Measurements from ENCODE around the gene RAB24.
"Not testable (repeated sequence)": the region's sequence is repeated elsewhere in the genome, so short reads cannot be mapped to it uniquely, and the experiment has no call there.

RAB24 gene

GRCh38 chr5:177269976-177270375 lies 33.5 kb downstream of the RAB24 start:
- peaks cover 0 to 19% (median 8%) of the 10 kb centered on the region in 5 donors for H3K4me1 ChIP-seq (ENCODE audit: control insufficient read depth in 5 of 5, insufficient read depth in 5 of 5, low read length in 5 of 5)
- no peak overlapping the region for H3K9ac ChIP-seq (ENCODE audit: low read length in 5 of 5)
- H3K36me3 ChIP-seq (ENCODE audit: control insufficient read depth in 5 of 5, insufficient read depth in 5 of 5, low read length in 5 of 5), result peaks cover 35 to 83% (median 59%) of the 10 kb centered on the region in 5 donors
- no peak overlapping the region for H3K27ac ChIP-seq (ENCODE audit: low read depth, low read length)
- H3K4me3 ChIP-seq (ENCODE audit: low read depth in 1 of 5, low read length in 5 of 5), result no peak overlapping the region
- no peaks in the 10 kb centered on the region for H3K9me3 ChIP-seq (ENCODE audit: control insufficient read depth in 5 of 5, low read length in 5 of 5)
- H3K27me3 ChIP-seq (ENCODE audit: control insufficient read depth in 5 of 5, insufficient read depth in 4 of 5, low read length in 5 of 5), result no peaks in the 10 kb centered on the region

- no peaks in the 10 kb centered on the region for H3K27me3 ChIP-seq (ENCODE audit: control insufficient read depth in 5 of 5, insufficient read depth in 4 of 5, low read length in 5 of 5)
- peaks cover 0 to 19% (median 8%) of the 10 kb centered on the region in 5 donors for H3K4me1 ChIP-seq (ENCODE audit: control insufficient read depth in 5 of 5, insufficient read depth in 5 of 5, low read length in 5 of 5)
- H3K36me3 ChIP-seq (ENCODE audit: control insufficient read depth in 5 of 5, insufficient read depth in 5 of 5, low read length in 5 of 5), result peaks cover 39 to 82% (median 53%) of the 10 kb centered on the region in 5 donors
- no peak overlapping the region for H3K9ac ChIP-seq (ENCODE audit: low read length in 5 of 5)
- no peak overlapping the region for H3K27ac ChIP-seq (ENCODE audit: low read depth, low read length)
- H3K9me3 ChIP-seq (ENCODE audit: control insufficient read depth in 5 of 5, low read length in 5 of 5), result no peaks in the 10 kb centered on the region
- H3K4me3 ChIP-seq (ENCODE audit: low read depth in 1 of 5, low read length in 5 of 5), result no peak overlapping the region
These were observed 34.2 kb downstream of the RAB24 start for GRCh38 chr5:177269232-177269895.

- H3K4me1 ChIP-seq (ENCODE audit: control insufficient read depth in 5 of 5, insufficient read depth in 5 of 5, low read length in 5 of 5), result peaks cover 0 to 19% (median 8%) of the 10 kb centered on the region in 5 donors
- no peaks in the 10 kb centered on the region for H3K27me3 ChIP-seq (ENCODE audit: control insufficient read depth in 5 of 5, insufficient read depth in 4 of 5, low read length in 5 of 5)
- H3K27ac ChIP-seq (ENCODE audit: low read depth, low read length), result no peak overlapping the region
- H3K4me3 ChIP-seq (ENCODE audit: low read depth in 1 of 5, low read length in 5 of 5), result no peak overlapping the region
- H3K9ac ChIP-seq (ENCODE audit: low read length in 5 of 5), result no peak overlapping the region
- H3K36me3 ChIP-seq (ENCODE audit: control insufficient read depth in 5 of 5, insufficient read depth in 5 of 5, low read length in 5 of 5), result peaks cover 43 to 80% (median 51%) of the 10 kb centered on the region in 5 donors
- H3K9me3 ChIP-seq (ENCODE audit: control insufficient read depth in 5 of 5, low read length in 5 of 5), result no peaks in the 10 kb centered on the region
These were observed 38.1 kb downstream of the RAB24 start for GRCh38 chr5:177265395-177265794.

- H3K9me3 ChIP-seq (ENCODE audit: control insufficient read depth in 5 of 5, low read length in 5 of 5), result no peaks in the 10 kb centered on the region
- H3K4me1 ChIP-seq (ENCODE audit: control insufficient read depth in 5 of 5, insufficient read depth in 5 of 5, low read length in 5 of 5), result peaks cover 0 to 15% (median 8%) of the 10 kb centered on the region in 5 donors
- no peak overlapping the region for H3K4me3 ChIP-seq (ENCODE audit: low read depth in 1 of 5, low read length in 5 of 5)
- H3K9ac ChIP-seq (ENCODE audit: low read length in 5 of 5), result no peak overlapping the region
- H3K36me3 ChIP-seq (ENCODE audit: control insufficient read depth in 5 of 5, insufficient read depth in 5 of 5, low read length in 5 of 5), result peaks cover 40 to 80% (median 48%) of the 10 kb centered on the region in 5 donors
- H3K27ac ChIP-seq (ENCODE audit: low read depth, low read length), result no peak overlapping the region
- no peaks in the 10 kb centered on the region for H3K27me3 ChIP-seq (ENCODE audit: control insufficient read depth in 5 of 5, insufficient read depth in 4 of 5, low read length in 5 of 5)
These were observed 39.3 kb downstream of the RAB24 start for GRCh38 chr5:177264178-177264577.

- no peaks in the 10 kb centered on the region for H3K9me3 ChIP-seq (ENCODE audit: control insufficient read depth in 5 of 5, low read length in 5 of 5)
- H3K27me3 ChIP-seq (ENCODE audit: control insufficient read depth in 5 of 5, insufficient read depth in 4 of 5, low read length in 5 of 5), result no peaks in the 10 kb centered on the region
- H3K4me3 ChIP-seq (ENCODE audit: low read depth in 1 of 5, low read length in 5 of 5), result no peak overlapping the region
- H3K4me1 ChIP-seq (ENCODE audit: control insufficient read depth in 5 of 5, insufficient read depth in 5 of 5, low read length in 5 of 5), result no peaks in the 10 kb centered on the region
- H3K27ac ChIP-seq (ENCODE audit: low read depth, low read length), result no peak overlapping the region
- no peak overlapping the region for H3K9ac ChIP-seq (ENCODE audit: low read length in 5 of 5)
- H3K36me3 ChIP-seq (ENCODE audit: control insufficient read depth in 5 of 5, insufficient read depth in 5 of 5, low read length in 5 of 5), result peaks cover 35 to 74% (median 53%) of the 10 kb centered on the region in 5 donors
These were observed 42.0 kb downstream of the RAB24 start for GRCh38 chr5:177261510-177261909.

GRCh38 chr5:177260961-177261360 lies 42.6 kb downstream of the RAB24 start:
- H3K27me3 ChIP-seq (ENCODE audit: control insufficient read depth in 5 of 5, insufficient read depth in 4 of 5, low read length in 5 of 5), result no peaks in the 10 kb centered on the region
- no peak overlapping the region for H3K9ac ChIP-seq (ENCODE audit: low read length in 5 of 5)
- H3K36me3 ChIP-seq (ENCODE audit: control insufficient read depth in 5 of 5, insufficient read depth in 5 of 5, low read length in 5 of 5), result peaks cover 35 to 72% (median 52%) of the 10 kb centered on the region in 5 donors
- H3K4me3 ChIP-seq (ENCODE audit: low read depth in 1 of 5, low read length in 5 of 5), result no peak overlapping the region
- no peaks in the 10 kb centered on the region for H3K4me1 ChIP-seq (ENCODE audit: control insufficient read depth in 5 of 5, insufficient read depth in 5 of 5, low read length in 5 of 5)
- H3K27ac ChIP-seq (ENCODE audit: low read depth, low read length), result no peak overlapping the region
- H3K9me3 ChIP-seq (ENCODE audit: control insufficient read depth in 5 of 5, low read length in 5 of 5), result no peaks in the 10 kb centered on the region

GRCh38 chr5:177258711-177259110 lies 44.8 kb downstream of the RAB24 start:
- H3K27me3 ChIP-seq (ENCODE audit: control insufficient read depth in 5 of 5, insufficient read depth in 4 of 5, low read length in 5 of 5); H3K4me1 ChIP-seq (ENCODE audit: control insufficient read depth in 5 of 5, insufficient read depth in 5 of 5, low read length in 5 of 5); H3K9me3 ChIP-seq (ENCODE audit: control insufficient read depth in 5 of 5, low read length in 5 of 5); H3K27ac ChIP-seq (ENCODE audit: low read depth, low read length); H3K9ac ChIP-seq (ENCODE audit: low read length in 5 of 5); H3K4me3 ChIP-seq (ENCODE audit: low read depth in 1 of 5, low read length in 5 of 5): not testable (repeated sequence)
- peaks cover 26 to 79% (median 63%) of the 10 kb centered on the region in 5 donors for H3K36me3 ChIP-seq (ENCODE audit: control insufficient read depth in 5 of 5, insufficient read depth in 5 of 5, low read length in 5 of 5)

- no peak overlapping the region for H3K4me3 ChIP-seq (ENCODE audit: low read depth in 1 of 5, low read length in 5 of 5)
- H3K27me3 ChIP-seq (ENCODE audit: control insufficient read depth in 5 of 5, insufficient read depth in 4 of 5, low read length in 5 of 5), result no peaks in the 10 kb centered on the region
- H3K27ac ChIP-seq (ENCODE audit: low read depth, low read length), result no peak overlapping the region
- H3K9me3 ChIP-seq (ENCODE audit: control insufficient read depth in 5 of 5, low read length in 5 of 5), result no peaks in the 10 kb centered on the region
- H3K4me1 ChIP-seq (ENCODE audit: control insufficient read depth in 5 of 5, insufficient read depth in 5 of 5, low read length in 5 of 5), result no peaks in the 10 kb centered on the region
- H3K9ac ChIP-seq (ENCODE audit: low read length in 5 of 5), result no peak overlapping the region
- peaks cover 32 to 80% (median 71%) of the 10 kb centered on the region in 5 donors for H3K36me3 ChIP-seq (ENCODE audit: control insufficient read depth in 5 of 5, insufficient read depth in 5 of 5, low read length in 5 of 5)
These were observed 47.2 kb downstream of the RAB24 start for GRCh38 chr5:177256296-177256695.

GRCh38 chr5:177253252-177253651 lies 50.3 kb downstream of the RAB24 start:
- Histone ChIP-seq H3K4me1 (ENCODE audit: control insufficient read depth in 5 of 5, insufficient read depth in 5 of 5, low read length in 5 of 5) (no peaks in the 10 kb centered on the region), H3K27ac (ENCODE audit: low read depth, low read length) (no peak overlapping the region), H3K27me3 (ENCODE audit: control insufficient read depth in 5 of 5, insufficient read depth in 4 of 5, low read length in 5 of 5) (no peaks in the 10 kb centered on the region), H3K4me3 (ENCODE audit: low read depth in 1 of 5, low read length in 5 of 5) (no peak overlapping the region), H3K9me3 (ENCODE audit: control insufficient read depth in 5 of 5, low read length in 5 of 5) (no peaks in the 10 kb centered on the region), H3K9ac (ENCODE audit: low read length in 5 of 5) (no peak overlapping the region), H3K36me3 (ENCODE audit: control insufficient read depth in 5 of 5, insufficient read depth in 5 of 5, low read length in 5 of 5) (peaks cover 38 to 77% (median 66%) of the 10 kb centered on the region in 5 donors)
